ENCODE data around the gene DOCK1. TPM values are rescaled to one million over a fixed set of nuclear protein-coding genes. Genes with fewer than 3 reads are reported as not detected.

DOCK1 gene
- polyA plus RNA-seq, 5 donors: 54.9 to 72.3 (median 68.9) TPM

DNA sequence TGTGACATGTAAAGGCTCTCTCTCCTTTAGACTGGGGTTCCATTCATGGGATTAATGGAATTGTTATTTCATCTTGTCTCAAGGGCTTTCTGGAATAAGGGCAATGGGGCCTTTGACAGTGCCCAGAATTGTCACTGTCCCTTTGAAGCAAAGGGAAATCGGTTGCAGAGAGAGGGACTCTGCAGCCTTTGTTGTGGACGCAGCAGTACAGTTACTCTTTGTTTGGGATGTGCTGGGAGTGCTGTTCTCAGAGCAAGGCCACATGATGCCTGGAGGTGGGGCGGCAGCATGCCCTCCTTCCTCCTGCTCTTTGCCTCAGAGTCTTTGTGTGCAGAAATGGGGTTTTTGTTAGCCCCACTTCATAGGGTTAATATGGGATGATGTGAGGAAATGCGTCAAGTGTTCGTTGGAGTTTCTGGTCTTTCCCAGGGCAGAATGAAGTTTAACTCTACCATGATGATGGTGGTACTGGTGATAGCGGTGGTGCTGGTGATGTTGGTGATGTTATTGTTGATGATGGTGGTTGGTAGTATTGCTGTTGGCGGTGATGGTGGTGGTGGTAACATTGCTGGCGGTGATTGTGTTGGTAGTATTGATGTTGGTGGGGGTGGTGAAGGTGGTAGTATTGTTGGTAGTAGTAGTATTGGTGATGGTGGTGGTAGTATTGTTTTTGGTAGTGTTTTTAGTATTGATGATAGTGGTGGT lies 45.3 kb downstream of the DOCK1 start:
- DNase-seq: no peak

DNA sequence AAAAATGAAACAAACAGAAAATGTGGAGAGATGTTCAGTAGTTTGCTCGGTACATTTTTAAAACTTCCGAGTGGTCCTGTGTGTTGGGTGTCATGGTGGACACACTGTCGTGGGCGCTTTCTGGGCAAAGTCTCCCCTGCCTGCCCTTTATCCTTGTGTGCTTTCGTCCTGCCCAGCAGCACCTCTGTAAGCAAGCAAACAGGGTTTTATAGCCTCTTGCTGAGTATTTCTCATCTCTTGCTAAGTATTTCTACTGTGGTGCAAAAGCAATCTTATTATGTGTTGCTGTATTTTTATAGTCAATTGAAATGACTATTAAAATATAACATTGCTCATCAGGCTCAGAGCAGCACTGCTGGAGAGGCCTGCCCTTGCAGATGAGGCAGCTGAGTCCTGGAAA lies 48.7 kb downstream of the DOCK1 start:
- DNase-seq: no peak

DNA sequence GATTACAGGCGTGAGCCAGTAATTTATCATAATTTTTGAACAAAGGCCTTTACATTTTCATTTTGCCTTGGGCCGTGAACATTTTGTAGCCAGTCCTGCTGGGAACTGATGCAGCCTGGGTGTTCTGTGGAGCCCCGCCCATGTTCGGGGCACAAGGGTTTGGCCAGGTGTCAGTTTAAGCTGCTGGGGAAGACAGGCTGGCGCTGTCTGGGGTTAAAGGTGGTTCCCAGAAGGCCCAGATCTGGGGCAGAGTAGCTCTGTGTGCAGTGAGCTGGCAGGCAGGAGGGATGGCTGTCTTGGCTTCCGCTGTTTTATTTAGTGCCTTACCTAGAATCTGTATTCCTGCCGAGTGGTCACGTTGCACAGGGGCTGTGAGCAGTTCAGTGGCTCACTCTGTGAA lies 50.2 kb downstream of the DOCK1 start:
- DNase-seq: no peak

DNA sequence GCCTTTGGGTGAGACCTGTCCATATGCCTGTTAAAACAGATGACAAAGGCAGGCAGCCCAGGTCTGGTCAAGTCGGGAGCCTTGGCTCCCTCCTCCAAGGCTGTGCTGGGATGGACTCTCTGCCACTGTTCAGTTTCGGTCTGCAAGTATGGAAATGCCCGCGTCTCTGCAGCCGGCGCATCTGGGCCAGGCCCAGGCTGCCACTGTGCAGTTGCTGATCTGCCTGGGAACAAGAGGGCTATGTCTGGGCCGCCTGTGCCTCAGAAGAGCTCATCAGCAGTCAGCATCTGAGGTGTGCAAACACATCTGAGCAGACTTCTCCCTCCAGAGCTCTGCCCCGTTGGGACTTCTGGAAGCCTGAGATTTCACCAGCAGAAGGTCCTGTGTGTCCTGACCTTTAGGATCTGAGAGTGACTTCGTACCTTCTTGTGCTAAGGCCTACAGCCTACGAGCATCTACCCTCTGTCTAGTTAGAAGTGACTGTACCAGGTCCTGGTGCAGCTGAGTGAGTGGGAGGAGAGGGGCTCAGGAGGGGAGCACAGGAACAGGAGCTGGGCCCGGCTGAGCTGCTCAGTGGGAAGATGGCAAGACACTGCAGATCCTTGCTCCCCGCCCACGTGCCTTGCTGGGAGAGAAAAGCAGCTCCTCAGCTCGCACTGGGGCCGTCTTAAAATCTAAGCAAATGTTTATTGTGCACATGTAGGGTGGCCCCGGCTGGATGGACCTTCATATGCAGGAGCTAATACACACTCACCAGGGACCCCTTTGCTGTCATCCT lies 50.9 kb downstream of the DOCK1 start:
- no peak for DNase-seq

DNA sequence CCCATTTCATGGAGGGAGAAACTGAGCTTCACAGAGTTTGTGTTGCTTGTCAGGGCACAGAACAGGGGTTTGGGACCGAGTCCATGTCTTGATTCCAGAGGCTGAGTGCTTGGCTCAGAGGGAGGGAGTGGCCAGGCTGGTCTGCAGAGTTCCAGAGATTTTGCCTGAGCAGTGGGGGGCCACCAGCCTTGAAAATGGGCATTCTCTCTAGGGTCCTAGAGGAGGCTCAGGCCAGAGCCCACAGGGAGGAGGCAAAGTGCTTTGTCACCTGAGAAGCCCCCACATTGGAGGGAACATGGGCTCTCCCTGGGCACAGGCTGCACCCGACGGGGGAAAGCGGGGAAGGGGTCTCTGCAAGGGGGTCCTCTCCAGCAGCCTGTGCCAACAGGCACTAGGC lies 51.5 kb downstream of the DOCK1 start:
- DNase-seq: no peak

DNA sequence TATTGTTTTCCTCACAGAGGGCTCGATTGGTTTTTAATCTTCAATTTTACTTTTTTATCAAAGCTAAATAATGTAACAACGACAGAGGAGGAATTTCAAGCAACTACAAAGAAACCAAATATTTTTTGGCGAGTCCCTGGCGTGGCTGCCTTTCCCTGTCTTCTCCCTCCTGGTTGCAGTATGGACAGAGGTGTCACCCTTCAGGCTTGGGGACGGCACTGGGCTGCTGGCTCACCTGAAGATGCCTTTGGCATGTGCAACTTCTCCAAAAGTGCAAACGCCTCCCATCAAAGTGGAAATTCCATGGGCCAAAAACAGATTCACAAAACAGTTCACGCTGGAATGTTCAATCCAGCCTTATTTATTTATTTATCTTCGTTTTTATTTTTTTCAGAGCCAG lies 51.9 kb downstream of the DOCK1 start:
- no peak for DNase-seq

DNA sequence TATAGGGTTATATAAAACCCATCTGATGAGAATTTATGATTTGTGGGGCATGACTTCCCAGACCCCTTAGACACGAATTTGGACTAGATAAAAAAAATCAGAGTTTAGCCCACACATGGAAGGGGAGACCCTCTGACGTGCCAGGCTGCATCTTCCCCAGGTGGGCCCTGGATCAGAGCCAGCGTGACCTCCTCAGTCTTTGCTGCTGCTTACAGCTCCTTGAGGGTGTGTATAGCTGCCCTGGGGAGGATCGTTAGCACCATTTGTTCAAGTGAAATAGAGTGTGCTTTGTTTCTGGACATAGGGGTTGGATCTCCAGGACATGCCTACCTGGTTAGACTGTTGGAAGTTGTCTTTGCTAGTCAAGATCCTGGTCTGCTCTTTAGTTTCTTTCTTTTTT lies 54.2 kb downstream of the DOCK1 start:
- DNase-seq: no peak

DNA sequence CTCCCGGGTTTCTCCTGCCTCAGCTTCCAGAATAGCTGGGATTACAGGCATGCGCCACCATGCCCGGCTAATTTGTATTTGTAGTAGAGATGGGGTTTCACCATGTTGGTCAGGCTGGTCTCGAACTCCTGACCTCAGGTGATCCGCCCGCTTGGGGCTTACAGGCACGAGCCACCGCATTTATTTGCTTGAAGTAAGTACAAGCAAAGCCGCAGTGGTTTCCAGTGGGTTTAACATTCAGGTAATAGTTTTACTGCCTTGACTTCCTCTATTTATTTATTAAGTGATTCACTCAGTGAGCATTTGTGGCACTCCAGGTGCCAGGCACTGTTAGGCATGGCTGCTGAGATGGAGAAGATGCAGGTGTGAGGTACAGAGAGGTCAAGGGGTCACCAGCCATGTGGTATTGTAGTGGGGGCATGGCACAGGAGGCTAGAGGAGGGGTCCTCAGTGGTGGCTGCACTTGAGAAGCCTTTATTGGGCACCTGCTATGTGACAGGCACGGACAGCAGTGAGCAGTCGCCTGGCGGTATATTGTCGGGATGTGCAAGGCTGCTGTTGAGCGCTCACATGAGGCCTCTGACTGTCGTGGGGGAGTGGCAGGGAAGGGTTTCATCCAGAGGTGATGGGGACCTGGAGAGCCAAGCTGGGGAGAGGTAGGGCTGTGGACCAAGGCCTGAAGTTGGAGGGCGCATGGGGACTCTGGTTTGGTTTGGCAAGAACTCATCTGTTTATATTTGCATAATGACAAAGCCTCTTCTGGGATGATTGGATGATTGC lies 54.9 kb downstream of the DOCK1 start:
- no peak for DNase-seq

DNA sequence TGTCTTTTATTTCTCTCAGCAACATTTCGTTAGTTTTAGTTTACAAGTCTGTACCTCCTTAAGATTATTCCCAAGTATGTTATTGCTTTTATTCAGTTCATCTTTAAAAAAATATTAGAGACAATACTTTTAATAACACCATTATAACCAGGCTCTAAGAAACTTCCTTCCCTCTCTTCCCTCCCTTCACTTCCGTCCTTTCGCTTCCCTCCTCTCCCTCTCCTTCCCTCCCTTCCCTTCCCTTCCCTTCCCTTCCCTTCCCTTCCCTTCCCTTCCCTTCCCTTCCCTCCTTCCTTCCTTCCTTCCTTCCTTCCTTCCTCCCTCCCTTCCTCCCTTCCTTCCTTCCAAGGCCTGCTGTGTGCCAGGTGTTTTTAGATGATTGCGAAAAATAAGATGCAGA lies 58.1 kb downstream of the DOCK1 start:
- DNase-seq: no peak

DNA sequence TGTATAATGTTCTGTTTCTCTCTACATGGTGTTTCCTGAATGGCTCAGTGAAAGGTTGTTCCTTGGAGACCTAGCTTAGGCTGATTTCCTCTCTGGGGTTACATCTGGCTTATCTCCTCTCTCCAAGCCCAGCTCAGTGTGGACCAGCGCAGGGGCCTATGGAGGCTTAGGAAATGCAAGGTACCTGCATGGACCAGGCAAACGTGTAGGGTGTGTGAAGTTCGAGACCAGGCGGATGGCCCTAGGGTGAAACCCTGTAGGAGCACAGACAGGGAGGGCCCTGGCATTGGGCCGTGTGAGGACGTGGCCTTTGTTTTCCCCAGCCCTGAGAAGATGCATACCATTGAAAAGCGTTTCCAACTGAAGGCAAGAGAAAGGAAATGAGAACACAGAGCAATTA lies 59.0 kb downstream of the DOCK1 start:
- DNase-seq: no peak

DNA sequence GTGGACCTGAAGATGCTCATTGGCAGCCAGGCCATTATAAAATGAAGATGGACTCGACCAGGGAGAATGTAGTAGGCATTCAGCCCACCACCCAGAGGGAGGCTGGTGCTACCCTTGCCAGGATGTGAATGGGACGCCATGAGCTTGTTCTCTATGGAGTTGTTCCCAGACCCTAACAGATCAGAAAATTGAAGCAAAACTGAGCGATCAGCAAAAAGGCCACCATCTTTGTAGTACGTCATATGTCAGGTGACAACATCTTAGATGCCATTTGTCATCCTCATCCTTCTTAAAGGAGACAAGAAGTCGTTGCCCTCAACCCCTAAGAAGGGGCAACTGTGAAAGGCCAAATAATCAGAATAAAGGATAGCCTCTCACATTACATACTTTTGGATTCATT lies 61.7 kb downstream of the DOCK1 start:
- no peak for DNase-seq

DNA sequence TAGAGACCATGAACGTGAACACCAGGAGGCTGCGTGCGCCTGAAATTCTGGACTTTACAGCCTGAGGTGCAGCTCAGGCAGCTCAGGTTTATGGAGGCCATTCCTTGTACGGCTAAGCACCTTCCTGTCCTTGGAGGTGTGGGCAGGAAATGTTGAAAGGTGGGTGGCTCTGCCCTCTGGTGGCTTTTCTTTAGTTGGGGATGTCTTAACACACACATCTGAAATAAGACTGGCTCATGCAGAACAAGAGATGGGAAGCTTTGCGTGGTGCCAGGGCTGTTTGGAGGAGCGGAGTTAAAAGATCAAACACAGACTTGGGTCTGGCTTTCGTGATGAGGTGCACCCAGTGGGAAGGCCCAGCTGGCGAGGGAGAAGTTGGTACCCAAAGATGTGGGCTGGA lies 64.1 kb downstream of the DOCK1 start:
- no peak for DNase-seq

DNA sequence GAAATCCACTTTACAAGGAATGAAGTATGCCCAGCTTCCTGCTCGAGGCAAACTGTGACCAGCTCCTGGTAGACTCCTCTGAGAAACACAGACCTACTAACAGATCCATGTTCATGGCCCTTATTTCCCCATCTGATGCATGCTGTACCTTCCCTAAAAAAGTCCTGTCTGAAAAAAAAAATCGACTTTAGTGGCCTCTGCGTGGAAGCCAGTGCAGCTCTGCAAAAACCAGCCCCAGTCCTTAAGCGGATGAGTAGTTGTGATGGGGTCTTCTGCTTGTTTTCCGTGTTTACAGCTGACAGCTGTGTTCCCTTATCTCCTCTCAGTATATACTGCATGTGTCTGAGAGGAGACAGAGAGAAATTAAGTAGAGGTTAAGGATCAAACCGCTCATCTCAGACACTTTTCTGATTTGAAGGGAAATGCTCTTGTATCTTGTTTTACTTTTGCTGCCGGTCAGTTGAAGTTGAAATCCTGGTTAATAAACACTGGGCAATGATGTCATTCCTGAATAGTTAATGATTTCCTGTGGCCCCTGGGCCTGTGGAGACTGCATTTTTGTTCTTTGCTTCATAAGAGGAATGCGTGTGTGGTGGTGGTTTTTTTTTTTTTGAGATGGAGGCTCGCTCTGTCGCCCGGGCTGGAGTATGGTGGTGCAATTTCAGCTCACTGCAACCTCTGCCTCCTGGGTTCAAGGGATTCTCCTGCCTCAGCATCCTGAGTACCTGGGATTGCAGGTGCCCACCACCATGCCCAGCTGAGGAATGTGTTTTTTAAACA lies 67.6 kb downstream of the DOCK1 start:
- DNase-seq: peak; percentile 65 to 71

DNA sequence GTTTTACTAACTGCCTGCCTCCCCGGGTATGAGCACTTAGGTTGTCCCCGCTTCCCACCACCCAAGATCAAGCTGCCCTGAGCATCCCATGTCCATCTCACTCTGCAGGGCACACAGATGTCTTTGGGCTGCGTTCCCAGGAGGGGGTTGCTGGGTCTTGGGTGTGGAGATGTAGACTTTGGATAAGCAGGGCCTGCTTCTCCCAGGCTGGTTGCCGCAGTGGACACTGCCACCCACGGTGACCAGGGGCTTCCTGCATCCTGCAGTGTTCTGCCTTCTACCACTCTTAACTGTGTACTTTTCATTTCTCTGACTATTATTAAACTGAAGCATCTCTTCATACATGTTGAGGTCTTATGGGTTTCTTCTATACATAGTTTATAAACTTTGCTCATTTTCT lies 70.0 kb downstream of the DOCK1 start:
- no peak for DNase-seq

DNA sequence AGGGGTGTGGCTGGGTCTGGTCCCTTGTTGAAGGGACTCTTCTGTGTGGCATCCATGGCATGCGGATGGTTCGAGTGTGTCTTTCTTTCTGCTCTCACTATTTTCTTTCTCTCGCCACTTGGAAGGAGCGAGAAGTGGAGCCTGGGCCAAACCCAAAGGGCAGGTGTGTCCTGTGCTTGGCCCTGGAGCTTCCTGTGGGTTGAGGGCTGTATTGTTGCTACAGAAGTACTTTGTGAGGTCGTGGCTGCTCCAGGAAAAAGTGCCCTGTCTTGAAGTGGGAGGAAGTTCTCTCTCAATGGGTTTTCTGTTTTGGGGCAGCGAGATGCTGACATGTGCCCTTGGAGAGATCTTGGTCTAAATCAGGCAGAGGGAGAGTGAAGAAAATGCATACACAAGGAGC lies 72.0 kb downstream of the DOCK1 start:
- DNase-seq: no peak

DNA sequence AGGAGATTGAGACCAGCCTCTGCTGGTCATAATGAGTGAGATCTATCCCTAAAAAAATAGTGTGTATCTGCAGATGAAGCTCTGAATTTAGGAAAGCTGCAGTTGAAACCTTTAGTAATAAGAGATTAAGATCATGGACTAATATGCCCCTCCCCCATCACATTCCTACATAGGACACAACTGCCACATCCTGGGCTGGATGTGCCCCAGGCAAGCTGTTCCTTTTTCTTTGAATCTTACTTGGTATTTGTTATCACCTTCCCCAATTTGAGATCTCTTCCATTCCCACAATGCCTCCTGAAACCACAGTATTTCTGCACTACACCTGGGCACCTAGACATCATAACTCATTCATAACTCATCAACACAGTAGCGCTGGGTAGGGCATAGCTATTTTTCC lies 74.1 kb downstream of the DOCK1 start:
- no peak for DNase-seq

DNA sequence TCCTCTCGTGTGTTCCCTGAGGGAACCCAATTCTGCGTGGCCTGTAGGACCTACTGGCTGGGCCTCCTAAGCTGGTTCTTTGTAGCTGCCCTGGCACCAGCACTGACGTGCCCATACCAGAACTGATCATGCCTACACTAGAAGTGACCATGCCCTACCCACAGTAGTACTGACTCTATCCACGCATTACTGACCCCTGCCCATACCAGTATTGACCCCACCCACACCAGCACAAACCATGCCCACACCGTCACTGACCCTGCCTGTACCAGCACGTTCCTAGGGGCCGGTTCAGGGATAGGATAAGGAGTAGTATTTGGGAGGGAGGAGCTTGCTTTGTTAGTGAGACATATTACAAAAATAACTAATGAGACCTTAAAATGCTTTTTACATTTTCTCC lies 88.0 kb downstream of the DOCK1 start:
- DNase-seq: no peak

DNA sequence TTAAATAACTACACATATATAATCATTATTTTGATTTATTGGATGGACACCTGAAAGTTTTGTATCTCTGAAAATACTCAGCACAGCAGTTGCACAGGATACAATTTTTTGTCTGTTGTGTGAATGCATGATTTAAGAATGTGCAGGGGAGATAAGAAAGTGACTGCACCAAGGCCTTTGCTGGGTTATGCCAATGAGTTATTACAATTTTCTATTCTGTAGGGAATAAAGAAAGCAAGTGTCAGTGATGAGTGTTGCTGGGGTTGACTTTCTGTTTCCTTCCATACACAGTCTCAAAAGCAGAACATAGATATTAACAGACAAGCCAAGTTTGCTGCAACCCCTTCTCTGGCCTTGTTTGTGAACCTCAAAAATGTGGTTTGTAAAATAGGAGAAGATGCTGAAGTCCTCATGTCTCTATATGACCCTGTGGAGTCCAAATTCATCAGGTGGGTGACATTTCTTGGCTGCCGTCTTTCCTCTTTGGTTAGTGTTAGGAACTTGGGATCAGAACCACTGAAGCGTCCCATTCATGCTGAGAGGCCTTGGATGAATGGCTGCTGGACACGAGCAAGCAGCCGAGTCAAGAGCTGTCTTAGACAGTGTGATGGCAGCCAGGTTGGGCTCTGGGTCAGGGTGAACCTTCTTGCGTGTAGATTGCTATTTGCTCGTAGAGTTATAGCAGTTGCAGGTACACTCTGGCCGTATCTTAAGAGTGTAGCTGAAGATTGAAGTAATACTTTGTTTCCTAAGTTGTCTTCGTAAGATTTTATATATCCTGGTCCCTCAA lies 92.8 kb downstream of the DOCK1 start:
- no peak for DNase-seq

DNA sequence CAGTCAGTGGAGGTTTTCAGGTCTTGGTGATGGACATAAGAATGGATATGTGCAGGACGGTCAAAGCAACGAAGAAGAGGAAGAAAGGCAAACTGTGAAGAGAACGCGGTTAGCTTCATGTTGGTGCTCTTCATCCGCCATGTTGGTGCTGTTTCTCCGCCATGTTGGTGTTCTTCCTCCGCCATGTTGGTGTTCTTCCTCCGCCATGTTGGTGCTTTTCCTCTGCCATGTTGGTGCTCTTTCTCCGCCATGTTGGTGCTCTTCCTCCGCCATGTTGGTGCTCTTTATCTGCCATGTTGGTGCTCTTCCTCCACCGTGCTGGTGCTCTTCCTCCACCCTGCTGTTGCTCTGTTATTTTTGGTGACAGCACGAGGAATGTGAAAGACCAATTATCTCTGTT lies 95.4 kb downstream of the DOCK1 start:
- DNase-seq: no peak

DNA sequence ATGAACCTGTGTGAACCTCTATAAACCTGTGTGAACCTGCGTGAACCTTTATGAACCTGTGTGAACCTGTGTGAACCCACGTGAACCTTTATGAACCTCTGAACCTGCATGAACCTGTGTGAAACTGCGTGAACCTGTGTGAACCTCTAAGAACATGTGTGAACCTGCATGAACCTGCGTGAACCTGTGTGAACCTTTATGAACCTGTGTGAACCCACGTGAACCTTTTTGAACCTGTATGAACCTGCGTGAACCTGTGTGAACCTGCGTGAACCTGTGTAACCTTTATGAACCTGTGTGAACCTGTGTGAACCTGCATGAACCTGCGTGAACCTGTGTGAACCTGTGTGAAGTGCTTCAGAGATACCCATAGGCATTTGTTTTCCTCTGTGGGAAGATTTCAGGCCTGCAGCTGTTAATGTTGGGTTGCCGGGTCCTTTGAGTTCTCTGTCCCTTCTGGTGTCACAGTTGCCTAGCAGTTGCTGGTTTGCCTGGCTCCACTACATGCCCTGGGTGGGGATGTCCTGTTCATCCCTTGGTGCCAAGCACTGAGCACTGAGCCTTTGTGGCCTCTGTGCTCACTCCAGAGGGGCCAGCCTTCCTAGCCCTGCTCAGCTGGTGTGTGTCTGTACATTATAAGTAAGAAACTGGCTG lies 97.9 kb downstream of the DOCK1 start:
- no peak for DNase-seq

DNA sequence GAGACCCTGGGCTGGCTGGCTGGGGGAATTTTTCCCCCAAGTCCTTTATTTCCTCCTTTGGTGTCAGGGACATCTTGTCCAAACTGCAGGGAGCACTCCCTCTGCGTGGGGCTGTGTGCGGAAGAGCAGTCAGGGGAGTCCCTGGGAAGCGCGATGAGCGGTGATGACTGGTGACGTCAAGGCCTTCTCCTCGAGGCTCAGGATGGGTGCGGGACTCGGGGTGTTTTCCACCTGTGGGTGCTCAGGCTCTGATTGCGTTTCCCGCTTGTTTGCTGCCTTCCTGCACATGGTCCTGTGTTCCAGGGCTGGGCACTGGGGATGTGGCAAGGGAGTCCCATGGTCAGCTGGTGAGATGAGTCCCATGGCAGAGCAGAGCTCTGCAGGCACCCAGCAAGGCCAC lies 101.2 kb downstream of the DOCK1 start:
- DNase-seq: no peak
